A172 (cell line): ENCODE results near the gene KRTDAP. TPM values are rescaled to one million over a fixed set of nuclear protein-coding genes. Genes with fewer than 3 reads are reported as not detected.
"Not testable (repeated sequence)": the region's sequence is repeated elsewhere in the genome, so short reads cannot be mapped to it uniquely, and the experiment has no call there.

Experiments used
- DNase-seq: peaks from one replicate; pipeline ENCODE4 v3.0.0-alpha.2; 2015; ENCODE audit warnings: low spot score
- total RNA-seq: library from RNA; depleted of rRNA; stranded (reverse); fragments of >200 nt; shearing (Covaris generic); gene quantifications from 2 replicates; pipeline ENCODE4 v1.2.3, GENCODE V29; 2014

The KRTDAP gene
- total RNA-seq, 1 experiment from 2014 or later: not detected

- DNase-seq: no peak
These were observed 5.8 kb downstream of the KRTDAP start for GRCh38 chr19:35484252-35485036.

- no peak for DNase-seq
These were observed 7.2 kb downstream of the KRTDAP start for GRCh38 chr19:35483089-35483488.

GRCh38 chr19:35478794-35479677, 11.2 kb downstream of the KRTDAP start:
- DNase-seq: no peak

- DNase-seq: peak; percentile 19
These were observed 14.1 kb downstream of the KRTDAP start for GRCh38 chr19:35476149-35476548.

GRCh38 chr19:35474594-35474993, 15.7 kb downstream of the KRTDAP start:
- not testable (repeated sequence) for DNase-seq

GRCh38 chr19:35474104-35474503, 16.2 kb downstream of the KRTDAP start:
- DNase-seq: no peak

GRCh38 chr19:35471946-35472345, 18.3 kb downstream of the KRTDAP start:
- DNase-seq: no peak

GRCh38 chr19:35471075-35471474, 19.2 kb downstream of the KRTDAP start:
- DNase-seq: not testable (repeated sequence)

- no peak for DNase-seq
These were observed 20.1 kb downstream of the KRTDAP start for GRCh38 chr19:35470128-35470527.

GRCh38 chr19:35468637-35469036, 21.6 kb downstream of the KRTDAP start:
- DNase-seq: peak; percentile 38

GRCh38 chr19:35466259-35466658, 24.0 kb downstream of the KRTDAP start:
- no peak for DNase-seq

GRCh38 chr19:35462956-35463355, 27.3 kb downstream of the KRTDAP start:
- DNase-seq: not testable (repeated sequence)

- DNase-seq: peak; percentile 49
These were observed 27.7 kb downstream of the KRTDAP start for GRCh38 chr19:35462476-35462953.

- not testable (repeated sequence) for DNase-seq
These were observed 28.5 kb downstream of the KRTDAP start for GRCh38 chr19:35461788-35462187.

GRCh38 chr19:35461060-35461459, 29.2 kb downstream of the KRTDAP start:
- DNase-seq: no peak

GRCh38 chr19:35460608-35461007, 29.7 kb downstream of the KRTDAP start:
- DNase-seq: peak; percentile 23

GRCh38 chr19:35459414-35460082, 30.7 kb downstream of the KRTDAP start:
- no peak for DNase-seq

GRCh38 chr19:35458731-35459391, 31.4 kb downstream of the KRTDAP start:
- no peak for DNase-seq

- DNase-seq: no peak
These were observed 32.1 kb downstream of the KRTDAP start for GRCh38 chr19:35458192-35458591.

- no peak for DNase-seq
These were observed 33.1 kb downstream of the KRTDAP start for GRCh38 chr19:35457173-35457572.

GRCh38 chr19:35455616-35456201, 34.6 kb downstream of the KRTDAP start:
- no peak for DNase-seq
